ENCODE results near the gene SELENOT. TPM values are rescaled to one million over a fixed set of nuclear protein-coding genes. Genes with fewer than 3 reads are reported as not detected.

Gene SELENOT
- total RNA-seq, 4 donors from 2014 or later: 32.0 to 105 (median 102) TPM

DNA sequence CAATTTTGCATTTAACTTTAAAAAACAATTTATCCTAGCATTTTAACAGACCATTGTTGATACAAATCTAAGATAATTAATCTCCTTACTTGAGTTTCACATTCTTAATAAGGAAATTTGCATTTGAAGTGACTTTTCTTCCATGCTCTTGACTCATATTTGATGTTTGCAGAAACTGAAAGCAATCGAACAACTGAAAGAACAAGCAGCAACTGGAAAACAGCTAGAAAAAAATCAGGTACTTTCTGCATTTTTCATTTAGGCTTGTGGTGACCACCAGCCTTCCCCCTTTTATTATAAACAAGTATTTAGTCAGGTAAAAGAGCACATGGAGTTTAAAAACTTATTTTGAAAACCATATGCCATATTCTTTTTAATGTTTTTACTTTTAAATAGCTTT lies 20.1 kb upstream of the SELENOT start:
- no peak for DNase-seq
- Histone ChIP-seq H3K36me3 (peaks cover 0 to 96% (median 24%) of the 10 kb centered on the region in 3 donors), H3K4me3 (no peak overlapping the region), H3K27ac (no peak overlapping the region), H3K4me1 (no peaks in the 10 kb centered on the region), H3K9me3 (no peaks in the 10 kb centered on the region), H3K27me3 (no peaks in the 10 kb centered on the region)
- intact Hi-C loops (cut with DNase I): no loop called here
- 42% methylated on average over 1 of the region's 1 CpG for WGBS, 2 donors
- TF ChIP-seq, protein P1, sequence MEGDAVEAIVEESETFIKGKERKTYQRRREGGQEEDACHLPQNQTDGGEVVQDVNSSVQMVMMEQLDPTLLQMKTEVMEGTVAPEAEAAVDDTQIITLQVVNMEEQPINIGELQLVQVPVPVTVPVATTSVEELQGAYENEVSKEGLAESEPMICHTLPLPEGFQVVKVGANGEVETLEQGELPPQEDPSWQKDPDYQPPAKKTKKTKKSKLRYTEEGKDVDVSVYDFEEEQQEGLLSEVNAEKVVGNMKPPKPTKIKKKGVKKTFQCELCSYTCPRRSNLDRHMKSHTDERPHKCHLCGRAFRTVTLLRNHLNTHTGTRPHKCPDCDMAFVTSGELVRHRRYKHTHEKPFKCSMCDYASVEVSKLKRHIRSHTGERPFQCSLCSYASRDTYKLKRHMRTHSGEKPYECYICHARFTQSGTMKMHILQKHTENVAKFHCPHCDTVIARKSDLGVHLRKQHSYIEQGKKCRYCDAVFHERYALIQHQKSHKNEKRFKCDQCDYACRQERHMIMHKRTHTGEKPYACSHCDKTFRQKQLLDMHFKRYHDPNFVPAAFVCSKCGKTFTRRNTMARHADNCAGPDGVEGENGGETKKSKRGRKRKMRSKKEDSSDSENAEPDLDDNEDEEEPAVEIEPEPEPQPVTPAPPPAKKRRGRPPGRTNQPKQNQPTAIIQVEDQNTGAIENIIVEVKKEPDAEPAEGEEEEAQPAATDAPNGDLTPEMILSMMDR (IDR thresholded peaks at IDR 0.05): no peak
- TF ChIP-seq POLR2A (IDR thresholded peaks at IDR 0.05): no peak

DNA sequence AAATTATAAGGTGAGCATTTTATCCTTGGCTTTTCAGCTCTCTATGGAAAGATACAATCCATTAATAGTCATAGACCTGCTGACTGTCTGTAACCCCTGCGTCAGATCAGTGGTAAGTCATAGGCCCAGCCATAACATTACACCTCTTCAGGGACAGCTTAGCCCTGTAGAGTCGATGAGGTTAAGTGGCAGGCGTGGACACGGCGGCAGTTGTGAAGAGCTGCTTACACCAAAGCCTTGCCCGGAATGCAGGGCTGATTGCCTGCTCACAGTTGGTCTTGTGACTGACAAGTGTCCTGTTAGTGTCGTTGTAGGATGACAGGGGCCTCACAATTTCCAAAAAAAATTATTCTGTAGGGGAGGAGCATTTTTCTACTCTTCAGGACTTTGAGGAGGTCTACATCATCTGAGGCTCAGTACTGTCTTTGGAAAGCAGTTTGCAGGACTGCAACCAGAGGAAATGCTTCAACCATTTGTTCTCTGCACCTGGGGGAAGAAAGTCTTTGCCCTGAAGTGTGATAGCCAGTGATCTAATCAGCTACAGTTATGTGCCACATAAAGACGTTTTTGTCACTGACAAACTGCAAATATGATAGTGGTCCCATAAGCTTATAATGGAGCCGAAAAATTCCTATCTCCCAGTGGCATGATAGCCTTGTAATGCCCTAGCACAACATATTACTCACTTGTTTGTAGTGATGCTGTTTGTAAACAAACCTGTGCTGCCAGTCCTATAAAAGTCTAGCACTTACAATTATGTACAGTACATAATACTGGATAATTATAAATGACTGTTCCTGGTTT lies 14.9 kb upstream of the SELENOT start:
- no peak for DNase-seq
- no peaks in the 10 kb centered on the region for H3K4me1 ChIP-seq
- H3K9me3 ChIP-seq: no peaks in the 10 kb centered on the region
- H3K27ac ChIP-seq: no peak overlapping the region
- intact Hi-C loops (cut with DNase I): no loop called here
- no peak for TF ChIP-seq POLR2A (IDR thresholded peaks at IDR 0.05)
- TF ChIP-seq, protein P1 (IDR thresholded peaks at IDR 0.05): no peak
- H3K4me3 ChIP-seq: no peak overlapping the region
- no peaks in the 10 kb centered on the region for H3K27me3 ChIP-seq
- WGBS, 2 donors: 67 to 80% methylated on average over 9 of the region's 9 CpGs
- peaks cover 0 to 52% (median 12%) of the 10 kb centered on the region in 3 donors for H3K36me3 ChIP-seq

DNA sequence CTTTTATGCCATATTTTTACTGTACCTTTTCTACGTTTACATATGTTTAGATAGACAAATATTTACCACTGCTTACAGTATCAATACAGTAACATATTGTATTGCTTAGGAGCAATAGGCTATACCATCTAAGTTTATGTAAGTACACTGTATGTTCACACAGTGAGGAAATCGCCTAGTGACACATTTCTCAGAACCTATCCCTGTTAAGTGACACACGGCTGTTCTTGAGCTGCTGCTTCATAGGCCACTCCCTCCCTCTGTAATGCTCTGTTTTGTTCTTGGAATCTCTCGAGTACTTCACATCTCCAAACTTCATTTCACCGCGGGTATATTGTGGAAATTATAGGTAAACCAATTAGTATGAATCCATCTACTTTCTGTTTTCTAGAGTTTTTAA lies 13.4 kb upstream of the SELENOT start:
- Histone ChIP-seq H3K9me3 (no peaks in the 10 kb centered on the region), H3K36me3 (peaks cover 0 to 36% (median 10%) of the 10 kb centered on the region in 3 donors), H3K27ac (no peak overlapping the region), H3K4me3 (no peak overlapping the region), H3K4me1 (no peaks in the 10 kb centered on the region), H3K27me3 (no peaks in the 10 kb centered on the region)
- TF ChIP-seq, protein P1 (IDR thresholded peaks at IDR 0.05): no peak
- TF ChIP-seq POLR2A (IDR thresholded peaks at IDR 0.05): no peak
- DNase-seq: no peak
- WGBS, 2 donors: 75 to 76% methylated on average over 5 to 6 of the region's 6 CpGs
- intact Hi-C loops (cut with DNase I): no loop called here

GRCh38 chr3:150594150-150594549 lies 9.0 kb upstream of the SELENOT start:
- intact Hi-C loops (cut with DNase I): no loop called here
- no peak for TF ChIP-seq POLR2A (IDR thresholded peaks at IDR 0.05)
- TF ChIP-seq, protein P1 (IDR thresholded peaks at IDR 0.05): no peak
- Histone ChIP-seq H3K36me3 (no peaks in the 10 kb centered on the region), H3K27ac (no peak overlapping the region), H3K4me3 (no peak overlapping the region), H3K9me3 (no peaks in the 10 kb centered on the region), H3K27me3 (no peaks in the 10 kb centered on the region), H3K4me1 (peaks cover 0 to under 1% (median 0%) of the 10 kb centered on the region in 3 donors)
- WGBS, 2 donors: 77 to 88% methylated on average over 4 of the region's 4 CpGs
- DNase-seq: no peak

DNA sequence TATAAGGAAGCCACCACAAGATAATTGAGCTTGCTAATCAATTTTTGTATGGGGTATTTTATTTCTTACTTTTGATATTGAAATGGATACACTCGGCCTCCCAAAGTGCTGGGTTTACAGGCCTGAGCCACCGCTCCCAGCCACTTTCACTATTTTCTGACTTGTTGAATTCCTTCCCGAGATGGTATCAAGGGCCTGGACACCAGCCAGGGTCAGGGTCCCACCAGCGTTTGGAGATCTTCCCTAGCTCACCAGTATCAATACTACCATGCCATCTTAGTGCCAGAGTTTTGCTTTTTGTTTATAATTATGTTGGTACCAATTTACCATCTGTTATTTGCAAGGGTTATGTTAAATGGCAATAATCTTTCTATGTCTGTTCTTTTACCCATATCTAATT lies 5.5 kb upstream of the SELENOT start:
- intact Hi-C loops (cut with DNase I): no loop called here
- Histone ChIP-seq H3K4me3 (no peak overlapping the region), H3K9me3 (no peaks in the 10 kb centered on the region), H3K4me1 (peaks cover 0 to 33% (median 6%) of the 10 kb centered on the region in 3 donors), H3K27ac (no peak overlapping the region), H3K27me3 (no peaks in the 10 kb centered on the region), H3K36me3 (no peaks in the 10 kb centered on the region)
- 81 to 86% methylated on average over 4 of the region's 4 CpGs for WGBS, 2 donors
- DNase-seq: no peak
- TF ChIP-seq, protein P1 (IDR thresholded peaks at IDR 0.05): no peak
- no peak for TF ChIP-seq POLR2A (IDR thresholded peaks at IDR 0.05)
